ENCODE data around the gene CECR2.

DNA sequence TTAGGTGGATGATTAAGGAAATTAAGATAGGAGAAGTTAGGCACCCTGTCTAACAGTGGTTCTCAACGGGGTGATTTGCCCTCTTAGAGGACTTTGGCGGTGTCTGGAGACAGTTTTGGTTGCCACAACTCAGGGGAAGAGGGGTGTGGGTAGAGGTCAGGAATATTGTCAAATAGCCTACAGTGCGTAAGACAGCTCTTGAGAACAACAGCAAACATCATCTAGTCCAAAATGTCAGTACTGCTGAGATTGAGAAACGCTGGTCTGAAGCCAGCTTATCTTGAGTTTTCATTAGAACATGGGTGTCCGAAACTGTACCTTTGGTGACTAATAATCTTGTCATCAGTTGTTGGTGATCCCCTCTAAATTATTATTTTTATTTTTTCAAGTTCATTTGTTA is 38.4 kb downstream of the CECR2 start:
- no peak for TF ChIP-seq CTCF (conservative IDR thresholded peaks at IDR 0.05 in 1 of 2, IDR thresholded peaks at IDR 0.05 in 1 of 2; ENCODE audit: extremely low read depth in 1 of 2, insufficient read depth in 1 of 2, low read depth in 1 of 2, low read length in 2 of 2)
- no peak for TF ChIP-seq EZH2 (IDR thresholded peaks at IDR 0.05; ENCODE audit: borderline replicate concordance, low read length)
